GM12892 (cell line): ENCODE measurements around the gene RANBP1.

Experiments
- DNase-seq: peaks from one replicate; pipeline ENCODE4 v3.0.0; 2011; ENCODE audit not compliant: insufficient read length
- FAIRE-seq: peaks from 2 replicates; lab custom pipeline; 2011; peaks lifted over from hg19 to GRCh38; lab: Jason Lieb, UNC
- POLR2A ChIP-seq: IDR thresholded peaks from 2 replicates; pipeline ENCODE4 v1.6.1; 2011; ENCODE audit warnings: low read depth, low read length, control low read depth
- POLR2AphosphoS5 ChIP-seq: IDR thresholded peaks from 2 replicates; pipeline ENCODE4 v1.6.1; 2011; ENCODE audit warnings: low read depth, low read length, control low read depth
- TAF1 ChIP-seq: IDR thresholded peaks from 2 replicates; pipeline ENCODE4 v1.6.1; 2011; ENCODE audit warnings: low read depth, mild to moderate bottlenecking, control low read depth, low read length, borderline replicate concordance

RANBP1 gene

GRCh38 chr22:20083157-20083890, 32.6 kb upstream of the RANBP1 start:
- no peak for TF ChIP-seq POLR2A
- FAIRE-seq = no peak
- DNase-seq = no peak

DNA sequence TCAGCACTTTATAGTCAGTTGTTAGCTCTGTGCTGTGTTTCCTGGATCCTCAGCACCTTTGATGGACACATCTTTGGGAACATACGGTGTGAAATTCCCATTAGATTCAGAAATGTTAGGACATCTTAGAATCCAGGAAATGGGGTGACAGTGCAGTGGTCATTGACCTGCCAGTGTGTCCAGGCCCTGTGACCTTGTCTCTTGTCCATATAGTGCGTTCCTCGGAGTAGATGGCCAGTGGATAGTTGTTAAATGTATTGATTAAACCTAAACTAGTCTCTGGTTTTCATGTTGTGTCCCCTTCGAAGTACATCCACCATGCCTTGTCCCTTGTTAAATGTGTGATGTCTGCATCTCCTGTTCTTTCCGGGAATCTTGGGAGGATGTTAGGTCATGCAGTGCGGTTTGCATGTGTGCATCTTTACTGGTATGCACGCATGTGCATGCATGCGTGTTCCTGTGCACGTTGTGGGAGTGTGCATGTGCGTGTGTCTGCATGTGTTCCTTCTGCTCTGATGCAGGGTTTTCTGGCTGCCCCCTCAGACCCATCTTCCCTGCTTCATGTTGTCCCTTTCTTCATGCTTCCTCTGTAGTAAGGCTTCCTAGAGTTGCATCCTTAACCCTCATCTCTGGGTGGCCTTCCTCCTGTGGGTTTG, 31.9 kb upstream of the RANBP1 start:
- FAIRE-seq = no peak
- DNase-seq = no peak
- no peak for TF ChIP-seq POLR2AphosphoS5

DNA sequence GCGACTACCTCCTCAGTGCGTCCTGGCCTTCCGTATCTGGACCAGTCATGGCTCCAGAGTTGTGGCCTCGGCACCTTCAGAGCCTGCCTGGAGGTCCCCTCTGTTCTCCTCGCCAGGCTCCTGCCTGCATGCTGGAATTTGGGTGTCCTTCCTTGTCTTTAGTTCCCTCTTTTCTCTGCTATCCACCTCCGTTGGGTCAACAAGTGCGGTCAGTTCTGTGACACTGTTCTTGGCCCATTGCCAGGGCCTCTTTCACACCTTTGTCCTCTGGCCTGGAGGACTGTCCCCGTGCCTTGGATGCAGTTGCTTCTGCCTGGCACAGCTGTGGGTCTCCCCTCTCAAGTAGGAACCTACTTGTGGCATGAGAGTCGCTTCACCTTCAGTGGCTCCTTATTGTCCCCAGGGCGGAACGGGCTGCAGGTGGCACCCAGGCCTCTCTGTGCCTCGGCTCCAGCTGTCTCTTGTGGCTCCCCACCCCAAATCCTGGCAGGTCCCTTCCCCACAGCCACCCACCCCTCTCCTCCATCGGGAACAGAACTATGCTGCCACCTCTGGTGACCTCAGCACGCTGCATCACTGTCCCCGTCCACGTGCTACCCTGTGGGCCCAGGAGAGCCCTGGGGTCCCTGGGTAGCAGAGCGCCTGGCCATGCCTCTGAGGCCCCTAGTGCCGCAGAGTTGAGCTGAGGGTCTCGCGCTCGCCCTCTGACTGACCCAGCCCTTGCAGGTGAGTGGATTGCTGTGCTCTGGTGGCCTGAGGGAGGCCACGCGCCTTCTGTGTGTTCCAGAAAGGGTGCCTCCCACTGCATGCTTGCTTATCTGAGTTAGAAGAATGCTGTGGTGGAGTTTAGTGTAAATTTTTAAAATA, 31.1 kb upstream of the RANBP1 start:
- TF ChIP-seq POLR2A (no peak), POLR2AphosphoS5 (no peak), TAF1 (no peak)
- no peak for FAIRE-seq
- DNase-seq = no peak

DNA sequence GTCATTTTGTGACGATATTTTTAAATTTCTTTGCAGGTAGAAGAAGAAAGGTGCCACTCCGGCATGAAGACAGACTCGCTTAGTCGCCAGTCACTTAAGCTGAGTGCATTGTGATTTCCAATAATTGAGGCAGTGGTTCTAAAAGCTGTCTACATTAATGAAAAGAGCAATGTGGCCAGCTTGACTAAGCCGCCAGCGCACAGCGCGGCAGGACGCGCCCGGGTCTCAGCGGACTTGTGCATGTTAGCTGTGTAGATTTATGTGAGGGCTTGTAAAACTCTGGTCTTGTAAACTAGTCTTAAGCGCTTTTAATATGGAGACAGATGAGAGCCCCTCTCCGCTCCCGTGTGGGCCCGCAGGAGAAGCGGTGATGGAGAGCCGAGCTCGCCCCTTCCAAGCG, 30.3 kb upstream of the RANBP1 start:
- TF ChIP-seq POLR2A (no peak), POLR2AphosphoS5 (no peak), TAF1 (no peak)
- DNase-seq = no peak
- no peak for FAIRE-seq

DNA sequence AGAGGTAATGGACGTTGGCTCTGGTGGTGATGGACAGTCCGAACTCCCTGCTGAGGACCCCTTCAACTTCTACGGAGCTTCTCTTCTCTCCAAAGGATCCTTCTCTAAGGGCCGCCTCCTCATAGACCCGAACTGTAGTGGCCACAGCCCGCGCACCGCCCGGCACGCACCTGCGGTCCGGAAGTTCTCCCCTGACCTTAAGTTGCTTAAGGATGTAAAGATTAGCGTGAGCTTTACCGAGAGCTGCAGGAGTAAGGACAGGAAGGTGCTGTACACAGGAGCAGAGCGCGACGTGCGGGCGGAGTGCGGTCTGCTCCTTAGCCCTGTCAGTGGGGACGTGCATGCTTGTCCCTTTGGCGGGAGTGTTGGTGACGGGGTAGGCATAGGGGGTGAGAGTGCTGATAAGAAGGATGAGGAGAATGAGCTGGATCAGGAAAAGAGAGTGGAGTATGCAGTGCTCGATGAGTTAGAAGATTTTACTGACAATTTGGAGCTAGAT, 29.8 kb upstream of the RANBP1 start:
- DNase-seq = no peak
- no peak for FAIRE-seq
- TF ChIP-seq POLR2AphosphoS5 = no peak
- no peak for TF ChIP-seq TAF1
- no peak for TF ChIP-seq POLR2A

DNA sequence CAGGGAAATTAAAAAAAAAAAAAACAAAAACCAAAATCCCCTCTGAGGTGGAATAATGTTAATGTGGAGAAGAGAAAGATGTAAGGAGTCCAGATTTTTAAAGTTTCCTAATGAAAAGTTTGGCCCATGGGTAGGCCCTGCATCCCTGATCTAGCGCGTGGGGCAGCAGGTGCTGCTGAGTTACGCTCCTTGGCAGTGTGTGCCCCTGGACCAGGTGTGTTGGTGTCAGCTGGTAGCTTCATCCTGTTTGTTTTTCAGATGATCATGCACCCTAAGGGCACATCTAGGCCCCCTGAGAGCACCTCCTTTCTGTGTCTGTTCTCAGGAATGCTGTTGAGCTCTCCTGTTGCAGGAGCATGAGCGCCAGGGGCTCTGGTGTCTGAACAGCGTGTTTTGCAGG, 29.1 kb upstream of the RANBP1 start:
- FAIRE-seq (no peak), DNase-seq (no peak)
- no peak for TF ChIP-seq TAF1
- TF ChIP-seq POLR2AphosphoS5 = no peak
- no peak for TF ChIP-seq POLR2A

GRCh38 chr22:20087319-20088262, 28.3 kb upstream of the RANBP1 start:
- no peak for FAIRE-seq
- DNase-seq = no peak
- no peak for TF ChIP-seq TAF1

DNA sequence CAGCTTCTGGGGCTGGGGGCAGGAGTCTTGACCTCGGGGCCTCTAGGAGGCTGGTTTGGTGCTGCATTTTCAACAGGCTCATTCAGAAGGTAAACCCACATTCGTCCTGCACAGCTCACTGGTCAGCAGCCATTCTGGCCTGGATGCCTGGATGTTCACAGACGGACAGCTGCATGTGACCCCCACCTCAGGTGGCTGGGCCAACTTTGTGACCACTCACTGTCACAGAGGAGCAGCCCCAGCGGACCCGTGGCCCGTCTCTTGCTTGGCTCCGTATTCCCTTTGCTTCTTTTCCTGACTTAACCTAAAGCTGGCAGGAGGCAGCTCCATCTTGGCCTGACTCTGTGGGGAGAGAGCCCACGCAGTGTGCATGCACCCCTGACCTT, 27.6 kb upstream of the RANBP1 start:
- TF ChIP-seq POLR2A = no peak
- TF ChIP-seq TAF1 = no peak
- no peak for TF ChIP-seq POLR2AphosphoS5
- DNase-seq (no peak), FAIRE-seq (no peak)

GRCh38 chr22:20089226-20089976, 26.5 kb upstream of the RANBP1 start:
- DNase-seq (no peak), FAIRE-seq (no peak)
- no peak for TF ChIP-seq POLR2AphosphoS5
- TF ChIP-seq TAF1 = no peak
- no peak for TF ChIP-seq POLR2A

- TF ChIP-seq TAF1 (no peak), POLR2AphosphoS5 (no peak), POLR2A (no peak)
- DNase-seq = no peak
- FAIRE-seq = no peak
Observed at GRCh38 chr22:20089977-20090729, 25.8 kb upstream of the RANBP1 start.
